Measurements from ENCODE around the gene FBLN5.

Gene FBLN5

GRCh38 chr14:91945751-91946621 is 1.5 kb downstream of the FBLN5 start:
- no peak for DNase-seq

DNA sequence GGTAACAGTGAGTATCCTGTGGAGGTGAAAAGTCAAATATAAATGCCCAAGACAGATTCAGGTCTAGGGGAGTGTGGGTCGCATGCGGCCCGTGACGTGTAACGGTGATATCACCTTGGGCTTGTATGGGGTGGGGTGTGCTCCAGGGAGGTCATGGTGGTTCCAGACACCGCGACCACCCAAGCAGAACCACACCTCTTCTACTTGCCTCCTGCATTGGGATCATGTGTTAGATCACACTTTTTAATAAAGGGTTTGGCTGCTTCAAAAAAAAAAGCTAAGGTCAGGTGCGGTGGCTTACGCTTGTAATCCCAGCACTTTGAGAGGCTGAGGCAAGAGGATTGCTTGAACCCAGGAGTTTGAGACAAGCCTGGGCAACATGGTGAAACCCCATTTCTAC is 4.5 kb downstream of the FBLN5 start:
- DNase-seq: no peak

DNA sequence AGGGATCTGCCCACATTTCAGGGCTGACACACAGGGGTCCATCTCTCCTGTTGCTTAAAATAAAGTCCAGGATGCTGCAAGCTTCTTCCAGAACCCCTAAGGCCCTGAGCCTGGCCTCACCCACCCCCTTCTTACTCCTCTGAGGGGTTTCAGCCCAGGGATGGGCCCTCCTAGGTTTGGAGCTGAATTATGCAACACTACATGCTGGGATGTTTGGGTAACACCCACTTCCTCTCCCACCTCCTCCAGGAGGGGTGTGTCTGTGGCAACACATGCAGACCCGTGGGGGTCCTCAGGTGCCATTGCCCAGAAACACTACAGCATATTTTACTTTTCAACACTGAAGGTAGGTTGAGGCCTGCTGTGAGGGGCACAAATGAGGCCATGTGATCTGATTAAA is 5.4 kb downstream of the FBLN5 start:
- no peak for DNase-seq

DNA sequence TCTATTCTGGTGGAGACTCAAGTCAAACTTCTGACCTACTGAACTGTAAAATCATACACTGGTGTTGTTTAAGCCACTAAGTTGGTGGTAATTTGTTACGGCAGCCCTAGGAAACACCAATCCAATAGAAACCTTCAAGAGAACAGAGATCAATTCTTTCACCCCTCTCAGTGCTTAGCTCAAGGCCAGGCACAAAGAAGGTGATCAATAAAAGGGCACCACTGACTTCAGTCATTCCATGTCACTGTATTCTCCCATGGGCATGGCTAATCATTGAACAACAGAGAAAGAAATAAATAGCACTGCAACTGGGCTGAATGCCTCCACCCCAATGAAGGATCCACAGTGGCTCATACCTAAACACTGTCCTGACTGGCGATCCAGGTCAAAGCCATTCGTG is 7.3 kb downstream of the FBLN5 start:
- DNase-seq: no peak

- no peak for DNase-seq
These were observed 11.9 kb downstream of the FBLN5 start for GRCh38 chr14:91935586-91935985.

- no peak for DNase-seq
These were observed 12.8 kb downstream of the FBLN5 start for GRCh38 chr14:91934554-91935285.

DNA sequence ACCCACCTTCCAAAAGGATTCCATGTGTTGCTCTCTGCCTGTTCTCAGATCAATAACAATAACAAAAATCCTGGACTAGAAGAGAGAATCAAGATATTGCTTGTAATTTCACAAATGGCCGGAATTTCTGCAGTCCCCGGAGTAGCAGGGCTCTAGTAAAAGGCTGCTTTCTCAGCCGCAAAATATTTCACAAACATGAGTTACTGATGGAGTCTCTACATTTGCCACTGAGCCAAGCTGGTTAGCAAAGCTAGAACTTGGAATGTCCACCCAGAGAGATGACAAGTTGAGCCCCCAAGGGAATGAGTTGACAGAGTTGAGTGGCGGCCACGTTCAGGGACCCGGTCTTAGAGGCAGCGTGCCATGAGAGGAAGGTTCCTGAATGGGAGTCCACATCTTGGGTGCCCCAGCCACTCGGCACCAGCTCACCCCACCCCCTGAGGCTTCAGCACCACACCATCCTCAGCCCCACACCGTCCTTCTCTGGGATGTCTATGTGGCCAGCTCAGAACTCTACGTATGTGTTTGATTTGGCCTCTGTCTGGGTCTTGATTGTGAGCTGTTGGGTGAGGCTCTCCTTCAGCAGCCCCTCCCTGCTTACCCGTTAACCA is 15.9 kb downstream of the FBLN5 start:
- no peak for DNase-seq

GRCh38 chr14:91929700-91930099 is 17.8 kb downstream of the FBLN5 start:
- DNase-seq: no peak

GRCh38 chr14:91927800-91928199 is 19.7 kb downstream of the FBLN5 start:
- no peak for DNase-seq

- DNase-seq: no peak
These were observed 20.3 kb downstream of the FBLN5 start for GRCh38 chr14:91927191-91927590.

DNA sequence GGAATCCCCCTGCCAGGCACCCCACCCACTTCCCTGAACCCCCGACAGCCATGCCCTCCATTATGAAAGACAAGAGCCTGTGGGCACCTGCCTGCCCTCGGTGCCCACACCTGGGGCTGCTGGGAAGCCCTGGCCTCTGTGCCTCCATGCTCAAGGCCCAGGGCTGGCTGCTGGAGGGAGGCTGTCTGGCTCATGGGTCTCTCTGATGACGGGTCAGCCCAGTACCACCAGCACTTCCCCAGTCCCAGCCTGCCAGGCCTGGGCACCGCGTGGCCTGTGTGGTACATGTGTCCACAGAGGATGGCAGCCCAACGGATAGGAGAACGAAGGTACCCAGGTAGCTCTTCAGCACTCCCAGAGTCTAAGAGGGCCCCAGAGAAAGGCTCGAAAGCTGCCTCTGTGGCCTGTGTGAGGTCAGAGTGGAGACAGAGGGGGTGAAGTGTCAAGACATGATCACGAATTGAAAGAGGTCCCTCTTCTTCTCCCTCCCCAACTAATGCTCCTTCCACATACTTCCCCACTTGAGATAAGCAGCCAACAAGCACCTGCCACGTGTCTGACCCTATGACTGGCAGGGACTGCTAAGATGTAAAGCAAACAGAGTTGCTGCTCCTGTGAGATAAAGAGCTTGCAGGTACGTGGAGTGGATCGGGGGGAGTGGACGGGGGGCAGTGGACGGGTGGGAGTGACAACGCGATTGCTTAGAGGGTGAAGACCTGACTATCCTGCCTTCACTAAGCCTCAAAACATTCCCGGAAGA is 21.2 kb downstream of the FBLN5 start:
- no peak for DNase-seq

DNA sequence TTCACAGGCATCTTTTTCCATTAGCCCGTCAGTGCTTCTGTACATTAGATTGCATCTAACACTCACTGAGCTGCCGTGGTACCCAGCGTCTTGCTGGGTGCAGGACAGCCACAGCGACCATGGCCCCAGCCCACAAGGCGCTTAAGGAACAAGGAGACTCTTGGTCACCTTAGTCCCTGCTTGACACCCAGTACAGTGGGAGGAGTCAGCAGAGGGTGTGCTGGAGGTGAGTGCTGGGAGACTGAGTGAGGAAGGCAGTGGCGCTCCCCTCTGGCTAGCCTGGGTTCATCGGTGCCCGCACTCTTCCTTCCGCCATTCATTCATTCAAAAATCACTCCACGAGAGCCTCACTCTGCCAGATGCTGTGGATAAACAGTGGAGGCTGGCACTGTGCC is 21.8 kb downstream of the FBLN5 start:
- no peak for DNase-seq

DNA sequence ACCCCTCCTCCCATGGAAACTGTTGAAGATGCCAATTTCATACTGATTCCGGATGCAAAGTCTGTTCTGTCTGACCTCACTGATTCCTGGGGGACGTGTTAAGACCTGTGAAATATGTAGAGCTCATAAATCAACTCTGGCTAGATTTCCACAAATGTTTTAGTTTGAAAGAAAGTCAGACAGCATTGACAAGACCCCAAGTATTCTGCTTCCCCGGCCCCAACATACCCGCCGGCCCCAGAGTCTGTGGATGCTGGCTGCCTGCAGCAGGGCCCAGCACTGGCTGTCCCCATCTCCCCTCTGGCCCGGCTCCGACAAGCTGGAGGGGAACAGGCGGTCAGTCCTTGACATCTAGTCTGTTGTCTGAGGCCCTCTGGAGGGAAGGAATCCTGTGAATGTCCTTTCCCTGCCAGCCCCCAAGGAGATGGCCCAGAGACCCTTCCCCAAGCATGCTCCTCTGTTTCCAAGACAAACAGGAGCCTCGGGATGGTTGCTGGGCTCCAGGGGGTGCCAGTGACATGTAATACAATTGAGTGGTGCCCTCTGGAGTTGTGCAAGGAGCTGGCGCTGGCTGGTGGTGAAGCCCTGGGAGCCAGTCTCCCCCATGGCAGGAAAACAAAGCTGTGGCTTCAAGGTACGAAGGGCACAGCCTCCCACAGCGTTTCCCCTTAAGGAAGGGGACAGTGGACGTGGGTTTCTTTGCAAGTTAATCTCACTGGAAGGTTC is 22.3 kb downstream of the FBLN5 start:
- no peak for DNase-seq

GRCh38 chr14:91920526-91920925 is 27.0 kb downstream of the FBLN5 start:
- no peak for DNase-seq

DNA sequence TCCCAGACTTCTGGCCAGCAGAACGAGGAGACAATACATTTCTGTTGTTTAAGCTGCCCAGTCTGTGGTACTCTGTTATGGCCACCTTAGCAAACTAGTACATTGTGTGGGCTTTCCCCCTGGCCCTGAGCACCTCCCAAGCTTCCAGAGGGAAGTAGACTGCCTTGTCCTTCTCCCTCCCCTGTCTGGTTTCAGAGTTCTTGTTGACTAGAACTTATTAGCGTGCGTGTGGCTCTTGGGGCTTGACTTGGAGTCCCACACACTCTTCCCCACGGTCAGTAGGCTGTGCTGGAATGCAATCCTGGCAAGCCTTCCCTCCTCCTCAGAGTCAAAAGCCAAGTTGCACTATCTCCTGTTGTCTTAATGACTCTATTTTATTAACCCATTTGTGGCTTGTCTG is 27.7 kb downstream of the FBLN5 start:
- no peak for DNase-seq

DNA sequence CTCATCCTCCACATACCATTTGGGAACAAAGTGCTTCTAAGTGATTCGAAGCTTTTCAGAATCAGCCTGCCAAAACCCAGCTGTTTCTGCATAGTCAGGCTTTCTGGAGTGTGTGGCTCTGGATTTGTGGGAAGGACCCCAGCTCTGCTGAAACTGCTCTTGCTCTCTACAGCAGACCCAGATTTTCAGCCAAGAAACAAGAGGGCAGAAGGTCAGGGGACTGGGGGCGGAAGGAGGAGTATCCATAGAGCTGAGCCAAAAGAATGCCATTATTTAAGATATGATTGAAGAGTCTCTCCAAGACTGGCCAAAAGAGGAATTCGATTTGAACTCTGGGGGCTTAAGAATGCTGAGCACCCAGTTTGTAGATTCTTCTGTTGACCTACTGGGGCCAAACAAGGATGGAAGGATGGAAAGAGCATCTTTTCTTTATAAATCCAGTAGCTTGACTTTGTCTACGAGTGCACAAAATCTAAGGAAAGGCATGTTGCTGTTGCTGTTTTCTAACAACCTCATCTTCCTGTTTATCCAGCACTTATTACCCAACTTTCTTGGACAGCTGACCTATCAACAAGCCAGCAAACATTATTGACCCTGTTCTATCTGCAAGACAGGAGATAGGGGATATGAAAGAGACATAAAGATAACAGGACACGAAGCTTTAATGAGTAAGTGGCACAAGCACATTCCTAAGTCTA is 29.2 kb downstream of the FBLN5 start:
- no peak for DNase-seq

GRCh38 chr14:91912035-91912434 is 35.5 kb downstream of the FBLN5 start:
- no peak for DNase-seq

- no peak for DNase-seq
These were observed 35.9 kb downstream of the FBLN5 start for GRCh38 chr14:91911474-91912032.

- DNase-seq: no peak
These were observed 37.3 kb downstream of the FBLN5 start for GRCh38 chr14:91910196-91910595.

DNA sequence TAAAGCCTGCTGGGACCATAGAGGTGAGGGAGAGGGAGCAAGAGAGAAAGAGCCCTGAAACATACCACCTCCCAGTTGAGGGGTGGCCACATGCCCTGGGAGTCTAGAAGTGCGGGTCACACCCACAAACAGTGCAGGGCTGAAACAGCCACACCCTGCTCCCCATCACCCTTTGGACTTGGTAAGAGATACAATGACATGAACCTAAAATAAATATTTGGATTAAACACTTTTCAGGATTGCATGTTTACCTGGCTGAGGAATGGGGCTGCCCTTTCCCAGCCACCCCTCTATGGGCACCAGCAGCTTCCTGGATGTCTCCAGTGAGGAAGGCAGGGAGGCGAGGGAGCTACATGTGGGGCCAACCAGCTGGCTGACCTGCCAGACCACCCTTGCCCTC is 41.1 kb downstream of the FBLN5 start:
- no peak for DNase-seq

DNA sequence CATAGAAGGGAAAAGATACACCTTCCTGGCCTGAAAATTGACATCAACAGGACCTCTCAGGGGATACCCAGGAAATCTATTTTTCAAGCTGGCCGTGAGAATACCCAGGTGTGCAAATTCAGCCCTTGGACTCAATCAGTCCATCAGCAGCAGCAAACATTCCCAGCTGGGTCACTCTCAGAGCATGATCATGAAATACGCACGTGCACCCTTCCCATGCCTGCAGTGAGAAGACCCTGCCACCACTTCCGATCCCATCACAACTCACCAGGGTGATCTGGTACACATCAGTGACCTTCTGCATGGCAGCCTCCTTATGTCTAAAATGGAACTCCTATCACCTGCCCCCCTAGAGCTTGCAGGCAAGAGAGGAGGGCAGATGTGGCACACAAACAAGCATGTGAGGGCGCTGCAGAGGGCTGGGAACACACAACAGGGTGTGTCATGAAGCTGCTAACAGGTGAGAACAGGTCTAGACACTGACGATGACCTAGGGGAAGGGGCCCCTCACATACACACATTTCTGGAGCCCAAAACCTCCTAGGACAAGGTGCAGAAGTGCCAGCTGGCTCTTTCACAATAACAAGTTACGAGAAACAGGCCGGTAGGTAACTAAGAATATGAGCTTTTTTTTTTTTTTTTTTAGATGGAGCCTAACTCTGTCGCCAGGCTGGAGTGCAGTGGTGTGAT is 42.4 kb downstream of the FBLN5 start:
- DNase-seq: no peak

Data from cerebellar nuclear complex (tissue), 1 donor.